ENCODE data around the gene MYO1G. TPM values are rescaled to one million over a fixed set of nuclear protein-coding genes. Genes with fewer than 3 reads are reported as not detected.
A peak's percentile ranks its signal among the peaks of the same experiment; 100 is the strongest.

MYO1G gene
- total and polyA plus RNA-seq, 2 donors from 2014 or later, result 0.60 to 14.3 TPM

DNA sequence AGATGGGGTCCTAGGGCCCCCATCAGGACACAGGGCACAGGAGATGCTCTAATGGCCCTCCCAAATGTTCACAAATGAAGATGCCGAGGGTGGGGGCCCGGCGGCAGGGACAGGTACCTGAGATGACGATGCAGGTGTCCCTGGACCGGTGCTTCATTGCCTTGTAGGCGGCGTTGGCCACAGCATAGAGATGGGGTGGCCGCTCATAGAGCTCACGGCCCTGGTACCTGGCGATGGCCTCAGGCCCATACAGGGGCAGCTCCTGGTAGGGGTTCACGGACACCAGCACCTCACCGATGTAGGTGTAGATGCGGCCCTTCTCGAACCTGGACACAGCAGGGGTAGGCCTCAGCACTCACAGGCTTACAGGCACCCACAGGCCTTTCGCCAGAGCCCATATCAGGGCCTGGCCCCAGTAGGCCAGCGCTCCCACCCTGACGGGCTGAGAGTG, 2.0 kb downstream of the MYO1G start:
- H3K4me3 ChIP-seq (ENCODE audit: low read length in 3 of 3), result no peak overlapping the region
- intact Hi-C loops (cut with DNase I), result no loop called here
- FAIRE-seq, result no peak

DNA sequence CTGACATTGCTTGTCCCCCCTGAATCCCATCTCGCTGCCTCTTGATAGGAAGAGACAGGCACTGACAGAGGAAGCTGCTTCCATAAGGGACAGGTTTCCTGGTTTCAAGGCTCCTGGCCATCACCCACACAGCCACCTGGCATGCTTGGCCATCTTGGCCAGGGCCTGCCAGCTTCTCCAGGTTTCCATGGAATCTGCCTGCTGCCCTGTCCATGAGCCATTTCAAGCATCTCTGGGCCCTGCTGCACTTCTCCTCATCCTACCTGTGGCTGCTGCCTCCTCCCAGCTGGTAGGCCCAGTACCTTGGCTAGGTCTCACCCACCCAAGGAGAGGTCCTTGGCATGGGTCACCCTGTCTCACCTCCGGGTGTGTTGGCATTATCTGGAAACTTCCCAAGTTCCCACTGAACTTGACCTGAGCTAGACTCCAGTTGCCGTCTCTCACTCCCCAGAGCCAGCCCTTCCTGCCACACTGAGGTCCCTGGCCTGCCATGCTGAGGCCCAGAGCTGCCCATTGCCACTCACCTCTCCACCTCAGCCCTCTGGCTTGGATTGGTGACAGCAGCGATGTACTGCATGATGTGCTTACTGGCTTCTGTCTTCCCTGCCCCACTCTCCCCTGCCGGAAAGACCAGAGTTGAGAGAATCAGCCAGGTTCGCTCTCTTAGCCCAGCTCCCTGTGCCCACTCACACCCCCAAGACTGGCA, 2.6 kb downstream of the MYO1G start:
- peak in 1 of 5 donors; percentile 51 for DNase-seq
- no peak for FAIRE-seq
- intact Hi-C loops (cut with DNase I), result no loop called here
- TF ChIP-seq, protein P1, sequence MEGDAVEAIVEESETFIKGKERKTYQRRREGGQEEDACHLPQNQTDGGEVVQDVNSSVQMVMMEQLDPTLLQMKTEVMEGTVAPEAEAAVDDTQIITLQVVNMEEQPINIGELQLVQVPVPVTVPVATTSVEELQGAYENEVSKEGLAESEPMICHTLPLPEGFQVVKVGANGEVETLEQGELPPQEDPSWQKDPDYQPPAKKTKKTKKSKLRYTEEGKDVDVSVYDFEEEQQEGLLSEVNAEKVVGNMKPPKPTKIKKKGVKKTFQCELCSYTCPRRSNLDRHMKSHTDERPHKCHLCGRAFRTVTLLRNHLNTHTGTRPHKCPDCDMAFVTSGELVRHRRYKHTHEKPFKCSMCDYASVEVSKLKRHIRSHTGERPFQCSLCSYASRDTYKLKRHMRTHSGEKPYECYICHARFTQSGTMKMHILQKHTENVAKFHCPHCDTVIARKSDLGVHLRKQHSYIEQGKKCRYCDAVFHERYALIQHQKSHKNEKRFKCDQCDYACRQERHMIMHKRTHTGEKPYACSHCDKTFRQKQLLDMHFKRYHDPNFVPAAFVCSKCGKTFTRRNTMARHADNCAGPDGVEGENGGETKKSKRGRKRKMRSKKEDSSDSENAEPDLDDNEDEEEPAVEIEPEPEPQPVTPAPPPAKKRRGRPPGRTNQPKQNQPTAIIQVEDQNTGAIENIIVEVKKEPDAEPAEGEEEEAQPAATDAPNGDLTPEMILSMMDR (IDR thresholded peaks at IDR 0.05; ENCODE audit: borderline replicate concordance, extremely low read depth, insufficient read depth), result no peak
- no peak overlapping the region for H3K9ac ChIP-seq (ENCODE audit: low read length in 3 of 3)
- no peaks in the 10 kb centered on the region for H3K27me3 ChIP-seq (ENCODE audit: control insufficient read depth, insufficient read depth, low read length)
- H3K9me3 ChIP-seq (ENCODE audit: control insufficient read depth in 2 of 3, insufficient read depth in 1 of 3, low read length in 3 of 3), result no peaks in the 10 kb centered on the region
- H3K4me1 ChIP-seq (ENCODE audit: control insufficient read depth in 2 of 3, insufficient read depth in 2 of 3, low read depth in 1 of 3, low read length in 3 of 3), result peaks cover 0 to 5% (median 0%) of the 10 kb centered on the region in 3 donors
- H3K27ac ChIP-seq (ENCODE audit: low read depth in 2 of 2, low read length in 2 of 2), result no peak overlapping the region
- peaks cover 0 to 3% (median 0%) of the 10 kb centered on the region in 3 donors for H3K36me3 ChIP-seq (ENCODE audit: control insufficient read depth in 2 of 3, insufficient read depth in 3 of 3, low read length in 3 of 3)
- no peak overlapping the region for H3K4me3 ChIP-seq (ENCODE audit: low read length in 3 of 3)

More for the DNA sequence above, 2.0 kb downstream of the MYO1G start:
- DNase-seq, result peak in 1 of 5 donors; percentile 62
- TF ChIP-seq, protein P1 (IDR thresholded peaks at IDR 0.05; ENCODE audit: borderline replicate concordance, extremely low read depth, insufficient read depth), result no peak
- Histone ChIP-seq H3K27ac (ENCODE audit: low read depth in 2 of 2, low read length in 2 of 2) (no peak overlapping the region), H3K9me3 (ENCODE audit: control insufficient read depth in 2 of 3, insufficient read depth in 1 of 3, low read length in 3 of 3) (no peaks in the 10 kb centered on the region), H3K36me3 (ENCODE audit: control insufficient read depth in 2 of 3, insufficient read depth in 3 of 3, low read length in 3 of 3) (peaks cover 0 to 6% (median 0%) of the 10 kb centered on the region in 3 donors), H3K9ac (ENCODE audit: low read length in 3 of 3) (no peak overlapping the region), H3K27me3 (ENCODE audit: control insufficient read depth, insufficient read depth, low read length) (no peaks in the 10 kb centered on the region), H3K4me1 (ENCODE audit: control insufficient read depth in 2 of 3, insufficient read depth in 2 of 3, low read depth in 1 of 3, low read length in 3 of 3) (peaks cover 0 to 5% (median 0%) of the 10 kb centered on the region in 3 donors)

DNA sequence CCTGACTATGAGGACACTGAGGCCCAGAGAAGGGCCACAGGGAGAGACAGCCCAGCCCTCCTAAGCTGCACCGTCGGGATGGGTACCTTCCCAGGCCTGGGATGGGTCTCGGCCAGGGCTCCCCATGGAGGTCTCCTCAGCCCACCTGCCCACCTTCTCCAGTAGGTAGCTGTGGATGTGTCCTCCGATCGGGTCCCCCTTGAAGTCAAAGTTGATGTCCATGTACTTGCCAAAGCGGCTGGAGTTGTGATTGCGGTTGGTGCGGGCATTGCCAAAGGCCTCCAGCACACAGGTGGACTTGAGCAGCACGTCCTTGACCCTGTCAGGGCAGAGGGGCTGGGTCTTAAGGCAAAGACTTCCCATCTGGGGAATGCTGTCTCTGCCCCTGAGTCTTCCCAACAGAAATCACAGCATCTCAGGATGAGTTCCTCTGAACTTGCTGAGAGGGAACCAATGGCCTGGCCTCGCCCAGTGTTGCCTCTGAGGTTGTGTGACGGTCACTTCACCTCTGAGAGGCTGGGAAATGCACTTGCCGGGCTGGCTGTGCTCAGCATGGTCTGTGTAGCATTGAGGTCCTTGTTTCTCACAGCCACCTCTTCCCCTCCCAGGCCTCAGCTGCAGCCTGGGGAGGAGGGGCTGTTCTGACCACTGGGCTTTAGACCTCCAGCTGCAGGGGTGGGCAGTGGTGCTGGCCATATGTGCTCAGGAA, 3.3 kb downstream of the MYO1G start:
- no peak for FAIRE-seq
- Histone ChIP-seq H3K9ac (ENCODE audit: low read length in 3 of 3) (no peak overlapping the region), H3K9me3 (ENCODE audit: control insufficient read depth in 2 of 3, insufficient read depth in 1 of 3, low read length in 3 of 3) (no peaks in the 10 kb centered on the region), H3K36me3 (ENCODE audit: control insufficient read depth in 2 of 3, insufficient read depth in 3 of 3, low read length in 3 of 3) (no peaks in the 10 kb centered on the region), H3K27me3 (ENCODE audit: control insufficient read depth, insufficient read depth, low read length) (no peaks in the 10 kb centered on the region), H3K4me1 (ENCODE audit: control insufficient read depth in 2 of 3, insufficient read depth in 2 of 3, low read depth in 1 of 3, low read length in 3 of 3) (peaks cover 0 to 5% (median 0%) of the 10 kb centered on the region in 3 donors), H3K27ac (ENCODE audit: low read depth in 2 of 2, low read length in 2 of 2) (no peak overlapping the region), H3K4me3 (ENCODE audit: low read length in 3 of 3) (no peak overlapping the region)
- TF ChIP-seq, protein P1 (IDR thresholded peaks at IDR 0.05; ENCODE audit: borderline replicate concordance, extremely low read depth, insufficient read depth), result no peak
- peak in 1 of 5 donors; percentile 61 for DNase-seq
- intact Hi-C loops (cut with DNase I), result no loop called here
